ENCODE data around the gene GRK6.

The GRK6 gene

DNA sequence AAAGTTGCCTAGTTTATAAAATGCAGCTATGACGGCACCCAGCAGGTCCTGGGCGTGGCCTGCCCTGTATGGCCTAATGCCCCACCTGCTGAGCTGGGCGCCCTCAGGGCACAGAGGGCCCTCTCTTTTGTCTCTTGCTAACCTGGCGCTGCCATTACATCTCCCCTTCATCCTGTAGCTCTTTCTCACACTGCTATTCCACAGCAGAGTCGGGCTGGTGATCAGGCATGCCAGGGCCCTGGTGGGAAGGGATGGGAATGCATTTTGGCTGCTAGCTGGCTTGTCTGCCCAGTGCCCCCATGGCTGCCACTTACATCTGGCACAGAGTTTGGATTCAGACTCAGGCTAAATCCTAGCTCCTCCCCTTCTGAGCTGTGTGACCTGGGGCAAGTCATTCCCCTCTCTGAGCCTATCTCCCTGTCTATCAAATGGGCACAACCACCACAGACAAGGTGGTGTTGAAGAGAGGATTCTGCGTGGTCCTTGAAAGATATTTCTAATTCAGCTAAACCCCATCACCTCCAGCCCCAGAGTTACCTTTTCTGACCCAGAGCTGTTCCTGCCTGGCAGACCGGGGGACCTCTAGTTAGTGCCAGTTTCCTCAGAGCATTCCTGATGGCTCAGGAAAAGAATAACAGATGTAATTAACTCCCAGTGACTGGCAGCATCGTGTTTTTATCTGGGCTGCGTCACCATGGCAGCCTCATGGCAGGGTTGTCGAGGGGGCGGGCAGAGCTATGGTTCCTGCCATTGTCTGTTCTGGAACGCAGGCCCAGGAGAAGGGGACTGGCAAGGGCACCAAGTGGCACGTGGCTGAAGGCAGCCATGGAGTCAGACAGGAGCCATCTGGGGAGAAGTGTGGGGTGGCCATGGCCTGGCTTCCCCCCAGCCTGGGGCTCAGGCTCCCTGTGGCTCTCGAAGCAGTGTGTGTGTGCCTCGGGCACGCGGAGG, 26.5 kb downstream of the GRK6 start:
- no peaks in the 10 kb centered on the region for H3K4me1 ChIP-seq (ENCODE audit: control insufficient read depth, low read depth, low read length)
- no peak overlapping the region for H3K18ac ChIP-seq (ENCODE audit: low read length)
- no peaks in the 10 kb centered on the region for H3K79me2 ChIP-seq (ENCODE audit: control insufficient read depth, insufficient read depth, low read length)
- H2AK5ac ChIP-seq (ENCODE audit: low read length), result no peak overlapping the region
- no peak overlapping the region for H3K4me2 ChIP-seq (ENCODE audit: low read length)
- peaks cover 3% of the 10 kb centered on the region for H3K36me3 ChIP-seq (ENCODE audit: control insufficient read depth, insufficient read depth, low read length)
- no peaks in the 10 kb centered on the region for H3K27me3 ChIP-seq (ENCODE audit: insufficient read depth, low read length, poor library complexity)
- H3K79me1 ChIP-seq (ENCODE audit: low read length), result no peaks in the 10 kb centered on the region
- WGBS (ENCODE audit: extremely low coverage, insufficient coverage, low lambda C conversion rate), result no CpG with 5 or more reads among the region's 17 CpGs
- H3K56ac ChIP-seq (ENCODE audit: low read length), result no peak overlapping the region
- H4K5ac ChIP-seq (ENCODE audit: low read length), result no peak overlapping the region
- H3K4ac ChIP-seq (ENCODE audit: low read depth, low read length), result no peak overlapping the region
- H2BK15ac ChIP-seq (replicated peaks; ENCODE audit: low read depth), result no peak overlapping the region
- H3K9ac ChIP-seq (ENCODE audit: low read length), result no peak overlapping the region
- H3K27ac ChIP-seq (ENCODE audit: low read depth, low read length), result no peak overlapping the region
- no peak overlapping the region for H4K8ac ChIP-seq (ENCODE audit: low read depth, low read length)
- no peak overlapping the region for H2BK120ac ChIP-seq (ENCODE audit: low read depth, low read length)
- no peak for DNase-seq
- no peak overlapping the region for H2BK5ac ChIP-seq (ENCODE audit: low read length)
- no peak overlapping the region for H3K23ac ChIP-seq (ENCODE audit: low read length)
- no peak overlapping the region for H3K4me3 ChIP-seq (ENCODE audit: low read length)

DNA sequence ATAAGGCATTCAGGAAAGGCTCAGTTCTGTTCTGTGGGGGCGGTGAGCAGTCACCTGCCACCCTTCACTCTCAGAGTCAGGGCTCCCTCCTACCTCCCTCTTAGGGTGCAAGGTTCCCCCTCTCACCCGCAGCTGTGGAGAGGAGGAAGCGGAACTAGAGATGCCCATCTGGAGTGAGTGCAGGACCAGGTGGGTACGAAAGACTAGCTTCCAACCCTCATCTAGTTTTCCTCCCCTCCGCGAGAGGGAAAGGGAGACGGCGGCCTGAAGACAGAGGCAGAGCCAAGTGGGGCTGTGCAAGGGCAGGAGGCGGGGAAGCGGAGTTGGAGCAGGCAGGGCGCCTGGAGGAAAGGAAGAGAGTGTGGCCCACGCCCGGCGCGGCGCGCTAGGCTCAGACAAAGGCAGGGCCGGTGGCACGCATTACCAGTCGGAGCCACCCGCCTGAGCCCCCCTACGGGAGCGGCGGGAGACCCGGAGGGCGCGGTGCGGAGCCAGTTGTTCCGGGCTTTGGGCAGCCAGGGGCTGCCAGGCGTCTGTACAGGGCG, 27.4 kb downstream of the GRK6 start:
- Histone ChIP-seq H2BK15ac (replicated peaks; ENCODE audit: low read depth) (no peak overlapping the region), H3K4me3 (ENCODE audit: low read length) (no peak overlapping the region), H3K9ac (ENCODE audit: low read length) (peak overlapping the region; percentile 67), H3K4me2 (ENCODE audit: low read length) (peak overlapping the region; percentile 76), H3K56ac (ENCODE audit: low read length) (peak overlapping the region; percentile 84), H3K23ac (ENCODE audit: low read length) (peak overlapping the region; percentile 2), H2AK5ac (ENCODE audit: low read length) (no peak overlapping the region), H3K27me3 (ENCODE audit: insufficient read depth, low read length, poor library complexity) (no peaks in the 10 kb centered on the region), H2BK120ac (ENCODE audit: low read depth, low read length) (no peak overlapping the region), H4K8ac (ENCODE audit: low read depth, low read length) (no peak overlapping the region), H3K4me1 (ENCODE audit: control insufficient read depth, low read depth, low read length) (no peaks in the 10 kb centered on the region), H3K18ac (ENCODE audit: low read length) (no peak overlapping the region), H3K36me3 (ENCODE audit: control insufficient read depth, insufficient read depth, low read length) (peaks cover 6% of the 10 kb centered on the region), H3K79me2 (ENCODE audit: control insufficient read depth, insufficient read depth, low read length) (no peaks in the 10 kb centered on the region), H4K5ac (ENCODE audit: low read length) (no peak overlapping the region), H2BK5ac (ENCODE audit: low read length) (no peak overlapping the region), H3K79me1 (ENCODE audit: low read length) (no peaks in the 10 kb centered on the region), H3K4ac (ENCODE audit: low read depth, low read length) (no peak overlapping the region), H3K27ac (ENCODE audit: low read depth, low read length) (no peak overlapping the region)
- DNase-seq, result no peak
- WGBS (ENCODE audit: extremely low coverage, insufficient coverage, low lambda C conversion rate), result no CpG with 5 or more reads among the region's 31 CpGs

DNA sequence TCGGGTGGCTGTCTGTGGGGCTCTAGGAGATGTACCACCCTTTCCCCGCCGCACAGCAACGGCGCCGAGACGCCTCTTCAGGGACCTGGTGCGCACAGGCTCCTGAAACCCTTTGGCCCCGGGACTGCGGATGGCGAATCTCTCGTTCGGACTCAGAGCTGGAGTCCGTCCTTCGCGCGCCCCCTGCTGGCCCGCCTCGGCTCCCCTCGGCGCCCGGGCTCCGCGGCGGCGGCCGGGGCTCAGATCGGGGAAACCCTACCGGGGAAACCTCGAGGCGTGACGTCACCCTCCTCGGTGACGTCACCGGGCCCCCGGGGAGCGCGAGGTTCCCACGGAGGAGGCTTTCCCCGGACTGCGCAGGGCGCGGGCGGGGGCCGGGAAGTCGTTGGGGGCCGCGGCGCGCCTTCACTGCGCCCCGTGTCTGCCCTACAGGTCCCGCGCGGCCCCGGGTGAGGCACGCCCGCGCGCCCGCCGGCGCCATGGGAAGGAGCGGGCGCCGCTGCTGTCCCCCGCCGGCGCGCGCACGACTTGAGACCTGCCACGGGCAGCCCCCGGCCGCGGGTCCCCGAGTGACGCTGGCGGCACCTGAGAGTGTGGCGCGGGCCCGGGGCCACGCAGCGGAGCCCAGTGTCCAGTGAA, 28.0 kb downstream of the GRK6 start:
- Histone ChIP-seq H3K18ac (ENCODE audit: low read length) (peak overlapping the region; percentile 29), H3K23ac (ENCODE audit: low read length) (peak overlapping the region; percentile 57), H3K4me3 (ENCODE audit: low read length) (no peak overlapping the region), H2BK120ac (ENCODE audit: low read depth, low read length) (no peak overlapping the region), H3K79me1 (ENCODE audit: low read length) (no peaks in the 10 kb centered on the region), H3K4me1 (ENCODE audit: control insufficient read depth, low read depth, low read length) (no peaks in the 10 kb centered on the region), H2BK5ac (ENCODE audit: low read length) (no peak overlapping the region), H3K4ac (ENCODE audit: low read depth, low read length) (no peak overlapping the region), H3K4me2 (ENCODE audit: low read length) (peak overlapping the region; percentile 84), H3K9ac (ENCODE audit: low read length) (peak overlapping the region; percentile 67), H2AK5ac (ENCODE audit: low read length) (no peak overlapping the region), H2BK15ac (replicated peaks; ENCODE audit: low read depth) (no peak overlapping the region), H3K27ac (ENCODE audit: low read depth, low read length) (no peak overlapping the region), H3K79me2 (ENCODE audit: control insufficient read depth, insufficient read depth, low read length) (no peaks in the 10 kb centered on the region), H3K36me3 (ENCODE audit: control insufficient read depth, insufficient read depth, low read length) (peaks cover 8% of the 10 kb centered on the region), H4K5ac (ENCODE audit: low read length) (no peak overlapping the region), H4K8ac (ENCODE audit: low read depth, low read length) (no peak overlapping the region), H3K56ac (ENCODE audit: low read length) (peak overlapping the region; percentile 86), H3K27me3 (ENCODE audit: insufficient read depth, low read length, poor library complexity) (no peaks in the 10 kb centered on the region)
- no CpG with 5 or more reads among the region's 84 CpGs for WGBS (ENCODE audit: extremely low coverage, insufficient coverage, low lambda C conversion rate)
- peak; percentile 92 for DNase-seq

DNA sequence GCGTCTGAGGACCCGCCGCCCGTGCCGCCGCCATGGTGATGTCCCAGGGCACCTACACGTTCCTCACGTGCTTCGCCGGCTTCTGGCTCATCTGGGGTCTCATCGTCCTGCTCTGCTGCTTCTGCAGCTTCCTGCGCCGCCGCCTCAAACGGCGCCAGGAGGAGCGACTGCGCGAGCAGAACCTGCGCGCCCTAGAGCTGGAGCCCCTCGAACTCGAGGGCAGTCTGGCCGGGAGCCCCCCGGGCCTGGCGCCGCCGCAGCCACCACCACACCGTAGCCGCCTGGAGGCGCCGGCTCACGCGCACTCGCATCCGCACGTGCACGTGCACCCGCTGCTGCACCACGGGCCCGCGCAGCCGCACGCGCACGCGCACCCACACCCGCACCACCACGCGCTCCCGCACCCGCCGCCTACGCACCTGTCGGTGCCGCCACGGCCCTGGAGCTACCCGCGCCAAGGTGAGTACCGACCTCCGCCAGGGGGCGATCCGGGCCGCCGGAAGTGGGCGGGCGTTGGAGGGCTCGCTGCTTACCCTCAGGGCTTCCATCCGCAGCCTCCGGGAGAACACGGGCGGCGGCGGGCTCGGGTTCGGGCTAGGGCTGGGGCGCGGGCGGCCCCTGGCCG, 28.7 kb downstream of the GRK6 start:
- H3K4me2 ChIP-seq (ENCODE audit: low read length), result peak overlapping the region; percentile 84
- H2BK5ac ChIP-seq (ENCODE audit: low read length), result no peak overlapping the region
- H4K8ac ChIP-seq (ENCODE audit: low read depth, low read length), result no peak overlapping the region
- WGBS (ENCODE audit: extremely low coverage, insufficient coverage, low lambda C conversion rate), result no CpG with 5 or more reads among the region's 80 CpGs
- H3K18ac ChIP-seq (ENCODE audit: low read length), result peak overlapping the region; percentile 29
- no peaks in the 10 kb centered on the region for H3K79me2 ChIP-seq (ENCODE audit: control insufficient read depth, insufficient read depth, low read length)
- no peak overlapping the region for H2AK5ac ChIP-seq (ENCODE audit: low read length)
- no peaks in the 10 kb centered on the region for H3K27me3 ChIP-seq (ENCODE audit: insufficient read depth, low read length, poor library complexity)
- peak overlapping the region; percentile 32 for H3K27ac ChIP-seq (ENCODE audit: low read depth, low read length)
- H4K5ac ChIP-seq (ENCODE audit: low read length), result no peak overlapping the region
- H3K4me3 ChIP-seq (ENCODE audit: low read length), result no peak overlapping the region
- H3K79me1 ChIP-seq (ENCODE audit: low read length), result no peaks in the 10 kb centered on the region
- no peak overlapping the region for H2BK120ac ChIP-seq (ENCODE audit: low read depth, low read length)
- peak overlapping the region; percentile 67 for H3K9ac ChIP-seq (ENCODE audit: low read length)
- H3K36me3 ChIP-seq (ENCODE audit: control insufficient read depth, insufficient read depth, low read length), result peaks cover 11% of the 10 kb centered on the region
- no peak overlapping the region for H3K4ac ChIP-seq (ENCODE audit: low read depth, low read length)
- peak overlapping the region; percentile 57 for H3K23ac ChIP-seq (ENCODE audit: low read length)
- H3K4me1 ChIP-seq (ENCODE audit: control insufficient read depth, low read depth, low read length), result no peaks in the 10 kb centered on the region
- H3K56ac ChIP-seq (ENCODE audit: low read length), result peak overlapping the region; percentile 86
- no peak overlapping the region for H2BK15ac ChIP-seq (replicated peaks; ENCODE audit: low read depth)
- DNase-seq, result peak; percentile 90

DNA sequence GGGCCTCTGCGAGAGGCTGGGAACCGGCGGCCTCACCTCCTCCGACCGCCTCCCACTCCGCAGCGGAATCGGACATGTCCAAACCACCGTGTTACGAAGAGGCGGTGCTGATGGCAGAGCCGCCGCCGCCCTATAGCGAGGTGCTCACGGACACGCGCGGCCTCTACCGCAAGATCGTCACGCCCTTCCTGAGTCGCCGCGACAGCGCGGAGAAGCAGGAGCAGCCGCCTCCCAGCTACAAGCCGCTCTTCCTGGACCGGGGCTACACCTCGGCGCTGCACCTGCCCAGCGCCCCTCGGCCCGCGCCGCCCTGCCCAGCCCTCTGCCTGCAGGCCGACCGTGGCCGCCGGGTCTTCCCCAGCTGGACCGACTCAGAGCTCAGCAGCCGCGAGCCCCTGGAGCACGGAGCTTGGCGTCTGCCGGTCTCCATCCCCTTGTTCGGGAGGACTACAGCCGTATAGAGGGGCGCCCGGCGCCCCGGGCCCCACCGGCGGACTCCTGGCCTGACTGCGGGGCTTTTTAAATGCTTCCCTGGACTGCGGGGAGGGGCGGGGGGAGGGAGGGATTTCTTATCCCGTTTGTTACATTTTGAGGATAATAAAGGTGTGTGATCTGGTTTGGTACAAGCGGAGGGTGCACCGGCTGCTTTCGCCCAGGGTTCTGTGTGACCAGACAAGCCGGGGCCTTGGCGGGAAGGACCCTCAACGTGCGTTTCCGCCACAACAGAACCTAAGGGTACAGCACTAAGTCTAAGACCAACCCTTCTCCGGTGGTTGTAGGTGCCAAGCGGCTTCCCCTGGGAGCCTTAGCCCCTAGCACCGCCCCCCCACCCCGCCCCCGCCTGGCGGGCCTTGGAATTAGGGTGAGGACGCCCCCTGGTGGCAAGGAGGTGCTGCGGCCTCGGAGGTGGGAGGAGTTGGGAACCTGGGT, 29.4 kb downstream of the GRK6 start:
- Histone ChIP-seq H3K4me2 (ENCODE audit: low read length) (peak overlapping the region; percentile 70), H2BK5ac (ENCODE audit: low read length) (no peak overlapping the region), H3K36me3 (ENCODE audit: control insufficient read depth, insufficient read depth, low read length) (peaks cover 15% of the 10 kb centered on the region), H3K23ac (ENCODE audit: low read length) (no peak overlapping the region), H4K5ac (ENCODE audit: low read length) (no peak overlapping the region), H2BK120ac (ENCODE audit: low read depth, low read length) (no peak overlapping the region), H3K4me1 (ENCODE audit: control insufficient read depth, low read depth, low read length) (no peaks in the 10 kb centered on the region), H3K27me3 (ENCODE audit: insufficient read depth, low read length, poor library complexity) (no peaks in the 10 kb centered on the region), H3K9ac (ENCODE audit: low read length) (peak overlapping the region; percentile 63), H3K56ac (ENCODE audit: low read length) (peak overlapping the region; percentile 84), H2AK5ac (ENCODE audit: low read length) (no peak overlapping the region), H3K4me3 (ENCODE audit: low read length) (no peak overlapping the region), H3K4ac (ENCODE audit: low read depth, low read length) (no peak overlapping the region), H3K18ac (ENCODE audit: low read length) (peak overlapping the region; percentile 23), H3K27ac (ENCODE audit: low read depth, low read length) (peak overlapping the region; percentile 66), H3K79me1 (ENCODE audit: low read length) (no peaks in the 10 kb centered on the region), H2BK15ac (replicated peaks; ENCODE audit: low read depth) (no peak overlapping the region), H3K79me2 (ENCODE audit: control insufficient read depth, insufficient read depth, low read length) (no peaks in the 10 kb centered on the region), H4K8ac (ENCODE audit: low read depth, low read length) (no peak overlapping the region)
- WGBS (ENCODE audit: extremely low coverage, insufficient coverage, low lambda C conversion rate), result no CpG with 5 or more reads among the region's 76 CpGs
- peak; percentile 94 for DNase-seq
